Right lobe of liver (tissue), 6 donors: Measurements from ENCODE around the gene RTTN. TPM values are rescaled to one million over a fixed set of nuclear protein-coding genes. Genes with fewer than 3 reads are reported as not detected.

ENCODE experiments used
- ATAC-seq, 4 donors: fragments of 200-7000 bp; cut with Tn5 transposase; one replicate each; pipeline ENCODE4 v1.9.1; 2020; ENCODE audit warnings: mild to moderate bottlenecking in 4 of 4, moderate library complexity in 4 of 4
- DNase-seq, 3 donors: peaks; one replicate each; pipeline ENCODE4 v3.0.0-alpha.2; 2020
- H3K27ac ChIP-seq, 3 donors: fragments of 200-600 bp; one replicate each; pipeline ENCODE4 v1.8.0; 2022
- H3K27me3 ChIP-seq, 2 donors: fragments of 200-600 bp; one replicate each; pipeline ENCODE4 v1.8.0; 2022
- H3K36me3 ChIP-seq, 4 donors: fragments of 200-600 bp; sonication (generic) in 1 of 4; one replicate each; pipeline versions ENCODE4 v1.5.1 to v1.8.0; 2017 to 2022; ENCODE audit warnings: control low read depth in 1 of 4
- H3K4me1 ChIP-seq, 4 donors: fragments of 200-600 bp; sonication (generic) in 1 of 4; one replicate each; pipeline versions ENCODE4 v1.5.1 to v1.8.0; 2017 to 2022; ENCODE audit warnings: control low read depth in 1 of 4
- H3K4me3 ChIP-seq, 3 donors: fragments of 200-600 bp; one replicate each; pipeline ENCODE4 v1.8.0; 2022
- H3K9me3 ChIP-seq, 4 donors: fragments of 200-600 bp; sonication (generic) in 1 of 4; one replicate each; pipeline versions ENCODE4 v1.5.1 to v1.8.0; 2017 to 2022; ENCODE audit warnings: control low read depth in 1 of 4
- POLR2A ChIP-seq: fragments of 450-650 bp; IDR thresholded peaks from one replicate; pipeline ENCODE4 v1.6.1; 2017; ENCODE audit warnings: antibody characterized with exemption, mild to moderate bottlenecking
- WGBS: methylation state at CpG from one replicate; pipeline ENCODE4 v1.1.6; 2018; ENCODE audit warnings: low coverage, low lambda C conversion rate; ENCODE audit not compliant: insufficient coverage; ENCODE audit errors: missing lambda C conversion rate; 5-methylcytosine and 5-hydroxymethylcytosine counted together
- intact Hi-C, 2 donors: fragments of 100-400 bp; cut with DNase I; formaldehyde crosslinking; loops; one replicate each; pipeline versions ENCODE4 v1.11.2 to v1.14.1; 2022
- total RNA-seq, 6 experiments: library from RNA; depleted of rRNA in 2 of 6; stranded (reverse); fragments of >200 nt in 2 of 6; fragmentation: NEBNext Ultra II Directional in 3 of 6; extraction: Animal tissue kit (Norgen Biotek cat#: 25700) in 3 of 6; gene quantifications; one replicate each; pipeline versions ENCODE4 v1.1.0 to v1.2.4, GENCODE V29; 2016 to 2023
- TF ChIP-seq, protein P1 (sequence below), 4 donors: fragments of 200-600 bp in 3 of 4; fragments of 450-650 bp in 1 of 4; IDR thresholded peaks; one replicate each; pipeline versions ENCODE4 v1.5.1 to v1.8.0; 2016 to 2022; ENCODE audit warnings: antibody characterized with exemption in 4 of 4, mild to moderate bottlenecking in 2 of 4
- donor health status: DM: no; HTN: yes; CAD: no.
- donor health status: DM: no; HTN: no; CAD: no.
- donor health status: DM: no; HTN: no; CAD: no.
- donor health status: DM: no; HTN: yes; CAD: no.
- donor health status: DM: no; HTN: yes; CAD: no.

The RTTN gene
- total RNA-seq, 6 experiments from 2014 or later: 2.3 to 7.4 (median 6.5) TPM

GRCh38 chr18:70233974-70234373 lies 28.5 kb upstream of the RTTN start:
- ATAC-seq (no peak), DNase-seq (no peak)
- Histone ChIP-seq H3K36me3 (no peaks in the 10 kb centered on the region), H3K27ac (no peak overlapping the region), H3K4me3 (no peak overlapping the region), H3K9me3 (no peaks in the 10 kb centered on the region), H3K27me3 (no peaks in the 10 kb centered on the region), H3K4me1 (no peaks in the 10 kb centered on the region)
- intact Hi-C loops: no loop called here
- TF ChIP-seq POLR2A: no peak
- TF ChIP-seq, protein P1, sequence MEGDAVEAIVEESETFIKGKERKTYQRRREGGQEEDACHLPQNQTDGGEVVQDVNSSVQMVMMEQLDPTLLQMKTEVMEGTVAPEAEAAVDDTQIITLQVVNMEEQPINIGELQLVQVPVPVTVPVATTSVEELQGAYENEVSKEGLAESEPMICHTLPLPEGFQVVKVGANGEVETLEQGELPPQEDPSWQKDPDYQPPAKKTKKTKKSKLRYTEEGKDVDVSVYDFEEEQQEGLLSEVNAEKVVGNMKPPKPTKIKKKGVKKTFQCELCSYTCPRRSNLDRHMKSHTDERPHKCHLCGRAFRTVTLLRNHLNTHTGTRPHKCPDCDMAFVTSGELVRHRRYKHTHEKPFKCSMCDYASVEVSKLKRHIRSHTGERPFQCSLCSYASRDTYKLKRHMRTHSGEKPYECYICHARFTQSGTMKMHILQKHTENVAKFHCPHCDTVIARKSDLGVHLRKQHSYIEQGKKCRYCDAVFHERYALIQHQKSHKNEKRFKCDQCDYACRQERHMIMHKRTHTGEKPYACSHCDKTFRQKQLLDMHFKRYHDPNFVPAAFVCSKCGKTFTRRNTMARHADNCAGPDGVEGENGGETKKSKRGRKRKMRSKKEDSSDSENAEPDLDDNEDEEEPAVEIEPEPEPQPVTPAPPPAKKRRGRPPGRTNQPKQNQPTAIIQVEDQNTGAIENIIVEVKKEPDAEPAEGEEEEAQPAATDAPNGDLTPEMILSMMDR (IDR thresholded peaks at IDR 0.05): no peak

- Histone ChIP-seq H3K4me1 (no peaks in the 10 kb centered on the region), H3K36me3 (no peaks in the 10 kb centered on the region), H3K9me3 (peaks cover 0 to 5% (median 0%) of the 10 kb centered on the region in 4 donors), H3K27me3 (no peaks in the 10 kb centered on the region), H3K27ac (no peak overlapping the region), H3K4me3 (no peak overlapping the region)
- intact Hi-C loops: no loop called here
- 30% methylated on average over 1 of the region's 1 CpG for WGBS
- ATAC-seq (no peak), DNase-seq (no peak)
- TF ChIP-seq, protein P1 (IDR thresholded peaks at IDR 0.05): no peak
- no peak for TF ChIP-seq POLR2A
Measured at GRCh38 chr18:70232261-70232660, 26.8 kb upstream of the RTTN start.

DNA sequence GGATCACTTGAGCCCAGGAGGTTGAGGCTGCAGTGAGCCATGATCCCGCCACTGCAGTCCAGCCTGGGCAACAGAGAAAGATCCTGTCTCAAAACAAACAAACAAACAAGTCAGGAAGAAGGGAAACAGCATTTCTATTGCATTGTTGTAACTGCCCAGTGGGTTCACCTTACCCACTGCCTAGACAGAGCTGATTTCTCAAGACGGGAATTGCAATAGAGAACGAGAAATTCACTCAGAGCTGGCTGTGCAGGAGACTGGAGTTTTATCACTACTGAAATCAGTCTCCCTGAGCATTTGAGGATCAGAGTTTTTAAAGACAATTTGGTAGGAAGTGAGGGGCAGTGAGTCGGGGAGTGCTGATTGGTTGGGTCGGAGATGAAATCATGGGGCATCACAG lies 24.2 kb upstream of the RTTN start:
- ATAC-seq (no peak), DNase-seq (no peak)
- H3K9me3 ChIP-seq: peaks cover 0 to 9% (median 0%) of the 10 kb centered on the region in 4 donors
- no peak for TF ChIP-seq POLR2A
- TF ChIP-seq, protein P1 (IDR thresholded peaks at IDR 0.05): no peak
- no peak overlapping the region for H3K4me3 ChIP-seq
- no peaks in the 10 kb centered on the region for H3K36me3 ChIP-seq
- 86% methylated on average over 2 of the region's 5 CpGs for WGBS
- no peak overlapping the region for H3K27ac ChIP-seq
- intact Hi-C loops: no loop called here
- no peaks in the 10 kb centered on the region for H3K27me3 ChIP-seq
- no peaks in the 10 kb centered on the region for H3K4me1 ChIP-seq

- intact Hi-C loops: no loop called here
- H3K4me1 ChIP-seq: no peaks in the 10 kb centered on the region
- peaks cover 0 to 9% (median 0%) of the 10 kb centered on the region in 4 donors for H3K9me3 ChIP-seq
- no peaks in the 10 kb centered on the region for H3K36me3 ChIP-seq
- 28% methylated on average over 2 of the region's 2 CpGs for WGBS
- ATAC-seq (no peak), DNase-seq (no peak)
- H3K27me3 ChIP-seq: no peaks in the 10 kb centered on the region
- no peak overlapping the region for H3K4me3 ChIP-seq
- H3K27ac ChIP-seq: no peak overlapping the region
- no peak for TF ChIP-seq POLR2A
Measured at GRCh38 chr18:70228536-70228935, 23.0 kb upstream of the RTTN start.

GRCh38 chr18:70227438-70227837 lies 22.0 kb upstream of the RTTN start:
- Histone ChIP-seq H3K36me3 (no peaks in the 10 kb centered on the region), H3K4me3 (no peak overlapping the region), H3K27ac (no peak overlapping the region), H3K9me3 (peaks cover 0 to 9% (median 0%) of the 10 kb centered on the region in 4 donors), H3K4me1 (no peaks in the 10 kb centered on the region), H3K27me3 (no peaks in the 10 kb centered on the region)
- ATAC-seq: no peak
- DNase-seq: no peak
- intact Hi-C loops: no loop called here
- WGBS: 75% methylated on average over 3 of the region's 3 CpGs
- no peak for TF ChIP-seq POLR2A
- TF ChIP-seq, protein P1 (IDR thresholded peaks at IDR 0.05): no peak
